HAP-1 (cell line): ENCODE measurements around the gene H19.

Experiments
- DNase-seq, 2 experiments: peaks; one replicate each; pipeline ENCODE4 v3.0.0-alpha.2; 2016 to 2020; ENCODE audit warnings: low spot score in 2 of 2
- H3K27me3 ChIP-seq: fragments of 250-450 bp; sonication (Bioruptor Pico); 2 replicates; pipeline ENCODE4 v1.5.1; 2020; ENCODE audit warnings: low read depth, mild to moderate bottlenecking, moderate library complexity
- H3K36me3 ChIP-seq: fragments of 250-450 bp; sonication (Bioruptor Pico); replicated peaks from 2 replicates; pipeline ENCODE4 v1.5.1; 2020; ENCODE audit warnings: mild to moderate bottlenecking
- H3K4me1 ChIP-seq: fragments of 250-450 bp; sonication (Bioruptor Pico); 2 replicates; pipeline ENCODE4 v1.5.1; 2020; ENCODE audit warnings: mild to moderate bottlenecking
- H3K4me3 ChIP-seq: fragments of 250-450 bp; sonication (Bioruptor Pico); 2 replicates; pipeline ENCODE4 v1.5.1; 2020; ENCODE audit warnings: mild to moderate bottlenecking, moderate library complexity
- H3K9me3 ChIP-seq: fragments of 250-450 bp; sonication (Bioruptor Pico); 2 replicates; pipeline ENCODE4 v1.5.1; 2020; ENCODE audit warnings: mild to moderate bottlenecking, moderate library complexity
- in situ Hi-C: fragments of 300-500 bp; cut with MboI; formaldehyde crosslinking; loops from 3 replicates; pipeline ENCODE4 v1.14.3; 2020; ENCODE audit warnings: low sequenced_read_pairs, inconsistent platforms, mixed read lengths

Gene H19

GRCh38 chr11:1969776-1970175 is 27.9 kb downstream of the H19 start:
- in situ Hi-C loops, result no loop called here
- no peak for DNase-seq

DNA sequence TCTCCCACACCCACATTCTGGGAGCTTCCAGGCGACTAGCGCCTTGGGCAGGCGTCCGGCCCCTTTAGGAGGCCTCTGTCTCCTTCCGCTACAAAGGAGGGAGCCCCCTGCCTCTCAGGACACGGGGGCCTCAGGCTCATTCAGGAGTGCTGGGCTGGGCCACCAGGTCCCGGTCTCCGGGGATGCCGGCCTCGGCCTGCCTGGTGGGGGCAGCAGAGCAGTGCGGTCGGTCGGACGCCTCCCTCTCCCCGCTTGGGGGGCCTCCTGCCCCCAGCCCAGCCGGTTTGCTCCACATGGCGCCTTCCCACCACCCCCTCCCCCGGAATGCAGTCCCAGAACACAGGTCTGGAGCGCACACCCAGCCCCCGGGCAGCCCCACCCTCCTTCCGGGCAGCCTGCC is 28.6 kb downstream of the H19 start:
- no peak for DNase-seq
- Histone ChIP-seq H3K9me3 (no peaks in the 10 kb centered on the region), H3K27me3 (no peaks in the 10 kb centered on the region), H3K4me1 (no peaks in the 10 kb centered on the region), H3K36me3 (no peaks in the 10 kb centered on the region), H3K4me3 (no peak overlapping the region)
- in situ Hi-C loops, result no loop called here

More at GRCh38 chr11:1969776-1970175, 27.9 kb downstream of the H19 start:
- H3K4me3 ChIP-seq, result no peak overlapping the region
- no peaks in the 10 kb centered on the region for H3K36me3 ChIP-seq
- H3K9me3 ChIP-seq, result no peaks in the 10 kb centered on the region
- H3K27me3 ChIP-seq, result no peaks in the 10 kb centered on the region
- H3K4me1 ChIP-seq, result no peaks in the 10 kb centered on the region

- no peak for DNase-seq
- H3K36me3 ChIP-seq, result no peaks in the 10 kb centered on the region
- no peaks in the 10 kb centered on the region for H3K9me3 ChIP-seq
- H3K4me1 ChIP-seq, result no peaks in the 10 kb centered on the region
- no peaks in the 10 kb centered on the region for H3K27me3 ChIP-seq
- H3K4me3 ChIP-seq, result no peak overlapping the region
- in situ Hi-C loops, result no loop called here
These were observed 29.1 kb downstream of the H19 start for GRCh38 chr11:1968454-1969002.

- Histone ChIP-seq H3K4me1 (no peaks in the 10 kb centered on the region), H3K36me3 (no peaks in the 10 kb centered on the region), H3K27me3 (no peaks in the 10 kb centered on the region), H3K9me3 (no peaks in the 10 kb centered on the region), H3K4me3 (no peak overlapping the region)
- in situ Hi-C loops, result no loop called here
- no peak for DNase-seq
These were observed 29.9 kb downstream of the H19 start for GRCh38 chr11:1967641-1968225.

- H3K4me3 ChIP-seq, result no peak overlapping the region
- no peaks in the 10 kb centered on the region for H3K36me3 ChIP-seq
- in situ Hi-C loops, result no loop called here
- H3K9me3 ChIP-seq, result no peaks in the 10 kb centered on the region
- DNase-seq, result no peak
- no peaks in the 10 kb centered on the region for H3K4me1 ChIP-seq
- no peaks in the 10 kb centered on the region for H3K27me3 ChIP-seq
These were observed 31.1 kb downstream of the H19 start for GRCh38 chr11:1966531-1966930.

DNA sequence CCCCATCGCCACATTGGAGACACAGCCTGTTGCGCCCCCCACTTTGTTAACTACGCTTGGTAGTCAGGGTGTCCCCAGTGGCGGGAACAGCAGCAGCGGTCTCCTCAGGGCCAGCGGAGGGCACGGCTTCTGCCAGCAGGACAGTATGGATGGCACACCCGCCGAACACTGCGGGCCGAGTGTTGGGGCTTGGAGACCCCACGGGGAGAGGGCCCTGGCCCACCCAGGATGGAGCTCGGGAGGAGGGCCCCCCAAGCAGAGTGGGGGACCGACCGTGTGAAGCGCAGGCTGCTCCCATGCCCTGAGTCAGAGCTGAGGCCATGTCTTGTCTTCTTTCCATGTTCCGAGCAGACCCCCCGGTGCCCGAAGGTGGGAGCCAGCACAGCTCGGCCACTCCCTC is 32.7 kb downstream of the H19 start:
- no peak for DNase-seq
- in situ Hi-C loops, result no loop called here
- Histone ChIP-seq H3K4me3 (no peak overlapping the region), H3K4me1 (no peaks in the 10 kb centered on the region), H3K27me3 (no peaks in the 10 kb centered on the region), H3K36me3 (no peaks in the 10 kb centered on the region), H3K9me3 (no peaks in the 10 kb centered on the region)

- no peak for DNase-seq
- no peak overlapping the region for H3K4me3 ChIP-seq
- H3K27me3 ChIP-seq, result no peaks in the 10 kb centered on the region
- no peaks in the 10 kb centered on the region for H3K9me3 ChIP-seq
- no peaks in the 10 kb centered on the region for H3K4me1 ChIP-seq
- in situ Hi-C loops, result no loop called here
- H3K36me3 ChIP-seq, result no peaks in the 10 kb centered on the region
These were observed 33.3 kb downstream of the H19 start for GRCh38 chr11:1964348-1964747.

- H3K4me1 ChIP-seq, result no peaks in the 10 kb centered on the region
- in situ Hi-C loops, result no loop called here
- no peaks in the 10 kb centered on the region for H3K9me3 ChIP-seq
- no peaks in the 10 kb centered on the region for H3K27me3 ChIP-seq
- no peak for DNase-seq
- H3K36me3 ChIP-seq, result no peaks in the 10 kb centered on the region
- H3K4me3 ChIP-seq, result no peak overlapping the region
These were observed 33.8 kb downstream of the H19 start for GRCh38 chr11:1963864-1964263.

- H3K27me3 ChIP-seq, result no peaks in the 10 kb centered on the region
- H3K9me3 ChIP-seq, result no peaks in the 10 kb centered on the region
- H3K4me3 ChIP-seq, result no peak overlapping the region
- peak in 1 of 2 experiments; percentile 5 for DNase-seq
- H3K36me3 ChIP-seq, result no peaks in the 10 kb centered on the region
- in situ Hi-C loops, result no loop called here
- no peaks in the 10 kb centered on the region for H3K4me1 ChIP-seq
These were observed 37.9 kb downstream of the H19 start for GRCh38 chr11:1959786-1960185.

DNA sequence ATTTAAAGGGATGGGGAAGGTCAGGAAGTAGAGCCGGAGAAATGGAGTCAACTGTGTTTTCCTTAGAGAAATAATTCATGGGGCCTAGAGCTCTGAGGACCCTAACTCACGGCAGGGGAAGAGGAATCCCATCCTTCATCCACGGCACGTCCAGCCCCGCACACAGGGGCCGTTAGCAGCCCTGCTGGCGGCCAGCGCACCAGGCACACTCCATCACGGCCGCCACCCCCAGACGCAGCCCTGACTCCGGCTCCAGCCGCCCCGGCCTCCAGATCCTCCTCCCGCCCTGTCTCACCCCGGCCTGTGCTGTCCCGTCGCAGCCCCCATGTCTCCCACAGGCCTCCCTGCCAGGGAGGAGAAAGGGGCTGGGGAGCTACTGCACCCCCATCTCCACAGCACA is 39.3 kb downstream of the H19 start:
- H3K36me3 ChIP-seq, result no peaks in the 10 kb centered on the region
- DNase-seq, result no peak
- no peak overlapping the region for H3K4me3 ChIP-seq
- no peaks in the 10 kb centered on the region for H3K27me3 ChIP-seq
- H3K9me3 ChIP-seq, result no peaks in the 10 kb centered on the region
- no peaks in the 10 kb centered on the region for H3K4me1 ChIP-seq
- in situ Hi-C loops, result no loop called here

- Histone ChIP-seq H3K4me1 (no peaks in the 10 kb centered on the region), H3K4me3 (no peak overlapping the region), H3K9me3 (no peaks in the 10 kb centered on the region), H3K27me3 (no peaks in the 10 kb centered on the region), H3K36me3 (no peaks in the 10 kb centered on the region)
- peak in 1 of 2 experiments; percentile 41 for DNase-seq
- in situ Hi-C loops, result no loop called here
These were observed 44.0 kb downstream of the H19 start for GRCh38 chr11:1953489-1954266.

GRCh38 chr11:1952806-1953482 is 44.7 kb downstream of the H19 start:
- Histone ChIP-seq H3K4me1 (no peaks in the 10 kb centered on the region), H3K4me3 (no peak overlapping the region), H3K27me3 (no peaks in the 10 kb centered on the region), H3K36me3 (no peaks in the 10 kb centered on the region), H3K9me3 (no peaks in the 10 kb centered on the region)
- DNase-seq, result no peak
- in situ Hi-C loops, result no loop called here

- H3K4me1 ChIP-seq, result no peaks in the 10 kb centered on the region
- H3K4me3 ChIP-seq, result no peak overlapping the region
- no peaks in the 10 kb centered on the region for H3K27me3 ChIP-seq
- in situ Hi-C loops, result no loop called here
- H3K36me3 ChIP-seq, result no peaks in the 10 kb centered on the region
- no peak for DNase-seq
- no peaks in the 10 kb centered on the region for H3K9me3 ChIP-seq
These were observed 47.7 kb downstream of the H19 start for GRCh38 chr11:1949922-1950321.

- Histone ChIP-seq H3K4me3 (no peak overlapping the region), H3K9me3 (no peaks in the 10 kb centered on the region), H3K4me1 (no peaks in the 10 kb centered on the region), H3K27me3 (no peaks in the 10 kb centered on the region), H3K36me3 (no peaks in the 10 kb centered on the region)
- in situ Hi-C loops, result no loop called here
- DNase-seq, result no peak
These were observed 48.3 kb downstream of the H19 start for GRCh38 chr11:1949302-1949701.
